Stomach (tissue), 4 donors: Measurements from ENCODE around the gene GTF2E1.

Source experiments
- EP300 ChIP-seq: sonication (generic); formaldehyde crosslinking; IDR thresholded peaks from one replicate; pipeline ENCODE4 v1.6.1; 2017; ENCODE audit warnings: antibody characterized with exemption
- TF ChIP-seq, protein P1 (sequence below), 7 experiments: fragments of 450-650 bp in 4 of 7; fragments of 200-600 bp in 3 of 7; sonication (generic) in 3 of 7; IDR thresholded peaks; one replicate each; pipeline ENCODE4 v1.5.1; 2016 to 2019; ENCODE audit warnings: antibody characterized with exemption in 7 of 7, control low read depth in 2 of 7, mild to moderate bottlenecking in 1 of 7

DNA sequence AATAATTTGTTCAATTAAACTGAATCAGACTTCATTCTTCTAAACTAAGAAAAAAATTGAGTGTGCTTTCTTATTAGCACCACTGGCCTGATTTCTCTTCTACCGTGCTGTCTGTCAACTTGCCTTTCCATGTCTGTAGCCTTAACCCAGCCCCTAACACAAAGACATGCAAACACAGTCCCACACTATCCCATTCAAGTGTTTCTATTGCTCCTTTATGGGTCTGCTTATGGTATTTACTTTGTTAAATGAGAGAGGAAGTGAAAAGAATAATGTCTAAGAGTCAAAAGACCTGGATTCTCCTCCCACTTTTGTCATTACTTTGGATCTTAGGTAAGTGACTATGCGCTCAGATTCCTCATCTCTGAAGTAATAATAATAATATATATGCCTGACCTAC, 55.3 kb downstream of the GTF2E1 start:
- TF ChIP-seq EP300, result no peak
- TF ChIP-seq, protein P1, sequence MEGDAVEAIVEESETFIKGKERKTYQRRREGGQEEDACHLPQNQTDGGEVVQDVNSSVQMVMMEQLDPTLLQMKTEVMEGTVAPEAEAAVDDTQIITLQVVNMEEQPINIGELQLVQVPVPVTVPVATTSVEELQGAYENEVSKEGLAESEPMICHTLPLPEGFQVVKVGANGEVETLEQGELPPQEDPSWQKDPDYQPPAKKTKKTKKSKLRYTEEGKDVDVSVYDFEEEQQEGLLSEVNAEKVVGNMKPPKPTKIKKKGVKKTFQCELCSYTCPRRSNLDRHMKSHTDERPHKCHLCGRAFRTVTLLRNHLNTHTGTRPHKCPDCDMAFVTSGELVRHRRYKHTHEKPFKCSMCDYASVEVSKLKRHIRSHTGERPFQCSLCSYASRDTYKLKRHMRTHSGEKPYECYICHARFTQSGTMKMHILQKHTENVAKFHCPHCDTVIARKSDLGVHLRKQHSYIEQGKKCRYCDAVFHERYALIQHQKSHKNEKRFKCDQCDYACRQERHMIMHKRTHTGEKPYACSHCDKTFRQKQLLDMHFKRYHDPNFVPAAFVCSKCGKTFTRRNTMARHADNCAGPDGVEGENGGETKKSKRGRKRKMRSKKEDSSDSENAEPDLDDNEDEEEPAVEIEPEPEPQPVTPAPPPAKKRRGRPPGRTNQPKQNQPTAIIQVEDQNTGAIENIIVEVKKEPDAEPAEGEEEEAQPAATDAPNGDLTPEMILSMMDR (IDR thresholded peaks at IDR 0.05), result no peak
